HG03571 (cell line): Measurements from ENCODE around the gene DEPP1.

Source experiments
- ATAC-seq: cut with Tn5 transposase; IDR thresholded peaks from one replicate; pipeline ENCODE4 v1.9.1; 2021; ENCODE audit not compliant: unreplicated experiment

DEPP1 gene

DNA sequence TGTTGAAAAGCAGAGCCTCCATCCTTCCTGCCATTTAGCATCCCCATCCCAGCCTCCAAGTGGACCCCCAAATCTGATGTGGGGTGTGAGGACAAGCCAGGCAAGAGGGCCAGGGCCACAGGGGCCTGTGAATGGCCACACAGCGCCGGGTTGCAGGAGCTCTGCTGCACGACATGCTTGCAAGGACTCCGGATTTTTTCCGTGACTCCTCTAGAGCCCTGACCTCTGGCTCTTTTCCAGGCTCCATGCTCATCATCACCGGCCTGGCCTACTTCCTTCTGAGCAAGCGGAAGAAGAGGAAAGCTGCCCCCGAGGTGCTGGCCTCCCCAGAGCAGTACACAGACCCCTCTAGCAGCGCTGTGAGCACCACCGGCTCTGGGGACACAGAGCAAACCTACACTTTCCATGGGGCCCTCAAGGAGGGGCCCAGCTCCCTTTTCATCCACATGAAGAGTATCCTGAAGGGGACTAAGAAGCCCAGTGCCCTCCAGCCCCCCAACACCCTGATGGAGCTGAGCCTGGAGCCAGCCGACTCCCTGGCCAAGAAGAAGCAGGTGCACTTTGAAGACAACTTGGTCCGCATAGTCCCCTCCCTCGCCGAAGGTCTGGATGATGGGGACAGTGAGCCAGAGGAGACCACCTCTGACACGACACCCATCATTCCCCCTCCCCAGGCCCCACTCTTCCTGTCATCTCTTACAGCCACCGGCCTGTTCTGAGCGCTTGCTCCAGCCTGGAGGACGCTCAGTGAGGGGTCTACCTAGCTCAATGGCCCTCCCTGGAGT is 44.0 kb downstream of the DEPP1 start:
- no peak for ATAC-seq

- no peak for ATAC-seq
Measured at GRCh38 chr10:44933451-44934321, 44.9 kb downstream of the DEPP1 start.

GRCh38 chr10:44932517-44933450 is 45.8 kb downstream of the DEPP1 start:
- peak; percentile 96 for ATAC-seq

DNA sequence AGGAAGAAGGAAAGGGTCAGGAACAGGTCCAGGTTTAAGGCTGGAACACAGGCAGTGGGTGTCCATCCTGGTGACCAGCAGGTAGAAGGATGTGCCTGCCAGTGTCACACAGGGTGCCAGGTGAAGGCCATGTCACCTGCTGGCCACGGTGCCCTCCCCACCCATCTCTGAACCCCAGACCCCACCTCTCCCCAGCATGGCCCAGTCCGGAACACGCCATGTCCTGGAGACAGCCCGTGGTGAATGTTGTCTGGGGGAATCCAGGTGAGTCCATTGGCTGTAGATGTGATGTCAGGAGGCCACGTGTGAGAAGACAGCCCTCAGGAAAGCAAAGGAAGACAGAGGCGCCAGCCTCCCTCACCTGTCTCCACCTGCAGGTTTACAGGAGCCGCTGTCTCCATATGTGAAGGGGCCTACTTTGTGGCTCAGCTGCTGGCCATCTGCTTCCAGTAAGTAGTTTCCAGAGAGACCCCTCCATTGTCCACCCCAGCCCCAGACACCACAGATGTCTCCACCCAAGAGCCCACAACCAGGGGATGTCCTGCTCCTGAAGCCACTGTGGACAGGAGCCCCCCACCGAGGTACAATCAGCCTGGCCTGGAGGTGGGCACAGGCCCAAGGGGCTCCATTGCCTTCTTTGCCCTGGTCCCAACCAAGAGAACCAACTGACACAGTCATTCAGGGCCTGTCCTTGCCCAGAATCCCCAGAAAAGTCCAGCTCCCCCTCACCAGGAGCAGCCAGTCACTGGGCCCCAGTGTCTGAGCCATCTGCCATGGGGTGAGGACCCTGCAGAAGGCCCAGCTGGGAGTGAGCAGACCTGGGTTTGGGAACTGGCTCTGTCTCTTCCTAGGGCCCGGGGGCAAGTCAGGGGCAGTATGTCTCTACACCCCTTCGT is 46.7 kb downstream of the DEPP1 start:
- no peak for ATAC-seq

DNA sequence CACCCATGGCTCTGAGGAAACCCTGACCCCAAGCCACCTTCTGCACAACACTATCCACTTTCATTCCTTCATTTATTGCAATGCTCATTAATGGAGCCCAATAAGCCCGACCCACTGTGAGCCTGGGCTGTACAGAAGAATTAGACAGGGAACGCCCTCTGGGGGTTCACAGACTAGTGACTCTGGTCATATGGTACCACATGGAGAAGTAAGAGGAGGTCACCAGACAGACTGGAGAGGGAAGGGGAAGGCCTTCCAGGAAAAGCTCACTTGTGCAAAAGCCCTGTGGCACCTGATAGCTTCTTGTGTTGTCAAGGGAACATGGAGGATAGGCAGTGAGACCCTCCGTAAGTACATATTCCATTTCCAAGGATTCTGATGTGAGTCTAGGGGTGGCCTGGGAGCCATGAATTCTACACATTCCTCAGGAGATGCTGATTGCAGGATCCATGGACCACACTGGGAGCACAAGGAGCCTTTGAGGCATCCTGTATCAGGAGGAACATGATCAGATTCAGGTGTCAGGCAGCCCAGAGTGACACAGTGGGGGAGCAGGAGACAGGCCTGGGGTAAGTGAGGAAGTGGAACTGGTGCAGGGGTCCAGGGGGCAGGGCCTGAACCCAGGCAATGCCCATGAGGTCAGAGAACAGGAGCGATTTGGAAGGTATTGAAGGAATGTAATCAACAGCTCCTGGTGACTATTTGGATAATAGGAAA is 47.5 kb downstream of the DEPP1 start:
- no peak for ATAC-seq

- no peak for ATAC-seq
Measured at GRCh38 chr10:44929356-44930255, 49.0 kb downstream of the DEPP1 start.

DNA sequence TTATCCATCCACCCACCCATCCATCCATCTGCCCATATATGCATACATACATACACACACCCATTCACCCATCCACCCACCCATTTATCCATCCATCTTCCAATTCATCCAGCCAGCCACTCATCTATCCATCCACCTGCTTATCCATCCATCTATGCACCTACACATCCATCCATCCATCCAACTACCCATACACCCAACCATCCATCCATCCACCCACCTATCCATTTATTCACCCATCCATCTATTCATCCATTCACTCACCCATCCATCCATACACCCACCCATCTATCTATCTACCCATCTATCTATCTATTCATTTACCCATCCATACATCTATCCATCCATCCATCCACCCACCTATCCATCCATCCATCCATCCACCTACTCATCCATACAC is 50.1 kb downstream of the DEPP1 start:
- ATAC-seq, result no peak

GRCh38 chr10:44927352-44927751 is 51.3 kb downstream of the DEPP1 start:
- ATAC-seq, result no peak

DNA sequence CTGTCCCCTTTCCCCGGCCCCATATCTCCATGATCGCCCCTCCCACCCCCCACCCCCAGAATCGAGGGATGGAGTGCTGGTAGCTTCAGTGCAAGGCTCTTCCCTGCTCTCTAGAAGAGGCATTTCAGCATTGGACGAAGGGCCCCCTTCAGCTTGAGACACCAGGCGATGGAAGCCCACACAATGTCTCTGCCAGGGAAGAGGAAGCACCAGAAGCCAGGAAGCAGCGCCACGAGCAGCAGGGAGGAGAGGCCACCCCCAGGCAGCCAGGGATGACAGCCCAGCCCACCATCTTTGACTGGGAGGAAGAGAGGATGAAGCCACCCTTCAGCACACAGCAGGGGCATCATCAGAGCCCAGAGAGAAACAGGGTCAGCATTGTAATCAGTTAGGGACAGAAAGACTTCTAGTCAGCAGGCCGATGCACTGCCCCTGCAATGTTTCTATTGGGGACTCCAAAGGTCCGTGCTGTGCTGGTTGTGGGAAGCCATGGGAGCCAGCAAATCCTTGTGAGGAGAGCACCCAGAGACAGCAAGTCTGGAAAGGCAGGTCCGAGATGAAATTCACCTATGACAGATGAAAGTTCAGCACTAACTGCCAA is 51.8 kb downstream of the DEPP1 start:
- ATAC-seq, result no peak
